Hepatocyte (in vitro differentiated cells): Measurements from ENCODE around the gene LEKR1. TPM values are rescaled to one million over a fixed set of nuclear protein-coding genes. Genes with fewer than 3 reads are reported as not detected.
"Not testable (repeated sequence)": the region's sequence is repeated elsewhere in the genome, so short reads cannot be mapped to it uniquely, and the experiment has no call there.

Source experiments
- DNase-seq: peaks from one replicate; pipeline ENCODE4 v3.0.0-alpha.2; 2016; ENCODE audit warnings: low spot score
- H2AFZ ChIP-seq: fragments of 200-600 bp; sonication (generic); 2 replicates; pipeline ENCODE4 v1.6.0; 2016; ENCODE audit warnings: antibody characterized with exemption, mild to moderate bottlenecking
- H3K27ac ChIP-seq: fragments of 200-600 bp; sonication (generic); 2 replicates; pipeline ENCODE4 v1.5.1; 2016; ENCODE audit warnings: mild to moderate bottlenecking
- H3K27me3 ChIP-seq: fragments of 200-600 bp; sonication (generic); 2 replicates; pipeline ENCODE4 v1.6.1; 2016
- H3K36me3 ChIP-seq: fragments of 200-600 bp; sonication (generic); replicated peaks from 2 replicates; pipeline ENCODE4 v1.5.1; 2016; ENCODE audit warnings: low read depth; ENCODE audit not compliant: insufficient read depth
- H3K4me1 ChIP-seq: fragments of 200-600 bp; sonication (generic); 2 replicates; pipeline ENCODE4 v1.5.1; 2016; ENCODE audit warnings: mild to moderate bottlenecking, moderate library complexity; ENCODE audit not compliant: insufficient read depth
- H3K4me2 ChIP-seq: fragments of 200-600 bp; sonication (generic); 2 replicates; pipeline ENCODE4 v1.6.0; 2016
- H3K4me3 ChIP-seq: fragments of 200-600 bp; sonication (generic); 2 replicates; pipeline ENCODE4 v1.5.1; 2016; ENCODE audit warnings: mild to moderate bottlenecking
- H3K79me2 ChIP-seq: fragments of 200-600 bp; sonication (generic); 2 replicates; pipeline ENCODE4 v1.6.0; 2017; ENCODE audit warnings: mild to moderate bottlenecking
- H3K9me2 ChIP-seq: fragments of 200-600 bp; sonication (generic); replicated peaks from 2 replicates; pipeline ENCODE4 v1.6.0; 2017; ENCODE audit warnings: mild to moderate bottlenecking; ENCODE audit not compliant: insufficient read depth
- H3K9me3 ChIP-seq: fragments of 200-600 bp; sonication (generic); 2 replicates; pipeline ENCODE4 v1.5.1; 2016; ENCODE audit warnings: low read depth, mild to moderate bottlenecking
- H4K20me1 ChIP-seq: fragments of 200-600 bp; sonication (generic); 2 replicates; pipeline ENCODE4 v1.6.0; 2016; ENCODE audit warnings: mild to moderate bottlenecking; ENCODE audit not compliant: insufficient read depth, poor library complexity, severe bottlenecking
- EZH2 ChIP-seq: fragments of 200-600 bp; sonication (generic); IDR thresholded peaks from 2 replicates; pipeline ENCODE4 v1.6.1; 2016; ENCODE audit warnings: antibody characterized with exemption, mild to moderate bottlenecking, borderline replicate concordance
- EZH2phosphoT487 ChIP-seq: fragments of 200-600 bp; sonication (generic); IDR thresholded peaks from one replicate; pipeline ENCODE4 v1.6.1; 2018; ENCODE audit warnings: antibody characterized with exemption, mild to moderate bottlenecking, low read depth, moderate library complexity; ENCODE audit not compliant: unreplicated experiment, severe bottlenecking
- WGBS: methylation state at CpG from one replicate; pipeline ENCODE4 v1.1.6; 2016; ENCODE audit warnings: low lambda C conversion rate; ENCODE audit errors: missing lambda C conversion rate; 5-methylcytosine and 5-hydroxymethylcytosine counted together
- polyA plus RNA-seq: library from polyadenylated mRNA; unstranded; fragments of >200 nt; fragmentation: Nextera tagmentation; extraction: Ambion mirVana; gene quantifications from 2 replicates; pipeline ENCODE4 v1.2.1, GENCODE V29; 2016
- total RNA-seq: library from RNA; depleted of rRNA; stranded (reverse); fragments of >200 nt; gene quantifications from 2 replicates; pipeline ENCODE4 v1.2.3, GENCODE V29; 2014
- TF ChIP-seq, protein P1 (sequence below): fragments of 200-600 bp; sonication (generic); IDR thresholded peaks from 2 replicates; pipeline ENCODE4 v1.5.1; 2016; ENCODE audit warnings: antibody characterized with exemption, mild to moderate bottlenecking; ENCODE audit not compliant: poor library complexity

The LEKR1 gene
- total and polyA plus RNA-seq, 2 experiments from 2014 or later = 1.1 to 2.1 TPM

DNA sequence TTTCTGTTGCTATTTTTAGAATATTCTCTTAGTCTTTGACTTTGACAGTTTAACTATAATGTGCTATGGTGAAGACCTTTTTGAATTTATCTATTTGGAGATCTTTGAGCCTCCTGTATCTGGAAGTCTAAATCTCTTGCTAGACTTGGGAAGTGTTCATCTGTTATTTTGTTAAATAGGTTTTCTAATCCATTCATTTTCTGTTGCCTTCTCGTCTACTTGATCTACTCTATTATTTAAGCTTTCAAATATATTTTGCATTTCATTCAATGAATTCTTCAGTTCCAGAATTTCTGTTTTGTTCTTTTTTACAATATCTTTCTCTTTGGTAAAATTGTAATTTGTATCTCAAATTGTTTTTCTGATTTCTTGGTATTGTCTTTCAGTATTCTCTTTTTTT, 47.8 kb downstream of the LEKR1 start:
- no peaks in the 10 kb centered on the region for H4K20me1 ChIP-seq
- no peaks in the 10 kb centered on the region for H3K4me1 ChIP-seq
- no peaks in the 10 kb centered on the region for H3K9me2 ChIP-seq
- H3K4me3 ChIP-seq = no peak overlapping the region
- H3K4me2 ChIP-seq = no peak overlapping the region
- TF ChIP-seq EZH2phosphoT487 (no peak), EZH2 (no peak)
- TF ChIP-seq, protein P1, sequence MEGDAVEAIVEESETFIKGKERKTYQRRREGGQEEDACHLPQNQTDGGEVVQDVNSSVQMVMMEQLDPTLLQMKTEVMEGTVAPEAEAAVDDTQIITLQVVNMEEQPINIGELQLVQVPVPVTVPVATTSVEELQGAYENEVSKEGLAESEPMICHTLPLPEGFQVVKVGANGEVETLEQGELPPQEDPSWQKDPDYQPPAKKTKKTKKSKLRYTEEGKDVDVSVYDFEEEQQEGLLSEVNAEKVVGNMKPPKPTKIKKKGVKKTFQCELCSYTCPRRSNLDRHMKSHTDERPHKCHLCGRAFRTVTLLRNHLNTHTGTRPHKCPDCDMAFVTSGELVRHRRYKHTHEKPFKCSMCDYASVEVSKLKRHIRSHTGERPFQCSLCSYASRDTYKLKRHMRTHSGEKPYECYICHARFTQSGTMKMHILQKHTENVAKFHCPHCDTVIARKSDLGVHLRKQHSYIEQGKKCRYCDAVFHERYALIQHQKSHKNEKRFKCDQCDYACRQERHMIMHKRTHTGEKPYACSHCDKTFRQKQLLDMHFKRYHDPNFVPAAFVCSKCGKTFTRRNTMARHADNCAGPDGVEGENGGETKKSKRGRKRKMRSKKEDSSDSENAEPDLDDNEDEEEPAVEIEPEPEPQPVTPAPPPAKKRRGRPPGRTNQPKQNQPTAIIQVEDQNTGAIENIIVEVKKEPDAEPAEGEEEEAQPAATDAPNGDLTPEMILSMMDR = no peak
- WGBS = 79% methylated on average over 1 of the region's 1 CpG
- DNase-seq = no peak
- no peaks in the 10 kb centered on the region for H3K27me3 ChIP-seq
- H3K36me3 ChIP-seq = no peaks in the 10 kb centered on the region
- no peaks in the 10 kb centered on the region for H3K9me3 ChIP-seq
- no peaks in the 10 kb centered on the region for H3K79me2 ChIP-seq
- H2AFZ ChIP-seq = no peak overlapping the region
- no peak overlapping the region for H3K27ac ChIP-seq

DNA sequence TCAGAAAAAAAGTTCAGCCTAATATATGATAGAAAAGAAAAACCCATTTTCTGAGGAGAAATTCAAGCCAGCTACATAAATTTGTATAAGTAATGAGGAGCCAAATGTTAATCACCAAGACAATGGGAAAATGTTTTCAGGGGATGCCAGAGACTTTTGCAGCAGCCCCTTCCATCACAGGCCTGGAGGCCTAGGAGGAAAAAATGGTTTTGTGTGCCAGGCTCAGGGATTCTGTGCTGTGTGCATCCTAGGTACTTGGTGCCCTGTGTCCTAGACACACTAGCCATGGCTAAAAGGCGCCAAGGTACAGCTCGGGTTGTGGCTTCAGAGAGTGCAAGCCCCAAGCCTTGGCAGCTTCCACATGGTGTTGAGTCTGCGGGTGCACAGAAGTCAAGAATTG, 53.3 kb downstream of the LEKR1 start:
- H3K27ac ChIP-seq, H3K9me3 ChIP-seq, H3K9me2 ChIP-seq, H4K20me1 ChIP-seq, H3K4me3 ChIP-seq, H2AFZ ChIP-seq, DNase-seq, H3K4me1 ChIP-seq, H3K36me3 ChIP-seq, H3K4me2 ChIP-seq, H3K79me2 ChIP-seq, H3K27me3 ChIP-seq: not testable (repeated sequence)
- WGBS = 93% methylated on average over 3 of the region's 3 CpGs

- TF ChIP-seq EZH2 = no peak
- TF ChIP-seq EZH2phosphoT487 = no peak
- TF ChIP-seq, protein P1 = no peak
- H2AFZ ChIP-seq = no peak overlapping the region
- H3K79me2 ChIP-seq = no peaks in the 10 kb centered on the region
These were observed 59.6 kb downstream of the LEKR1 start for GRCh38 chr3:156885761-156886160.

DNA sequence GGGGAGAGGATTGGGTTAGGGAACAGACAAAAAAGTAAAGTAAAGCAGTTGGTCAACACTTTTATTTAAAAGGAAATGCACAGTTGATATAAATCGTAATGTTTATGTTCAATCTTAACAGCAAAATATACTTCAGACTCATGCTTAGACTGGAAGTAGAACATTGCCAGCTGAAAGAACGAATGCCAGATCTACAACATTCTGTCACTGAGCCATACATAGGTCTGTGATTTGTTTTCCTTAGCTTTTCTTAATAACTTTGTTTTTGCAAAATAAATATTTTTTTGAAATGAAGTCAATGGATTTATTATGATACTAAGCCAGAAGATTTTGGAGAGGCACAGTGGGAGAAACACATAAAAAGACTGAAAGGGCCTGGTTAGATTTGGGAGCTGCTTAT, 62.0 kb downstream of the LEKR1 start:
- no peak for DNase-seq
- Histone ChIP-seq H4K20me1 (no peaks in the 10 kb centered on the region), H3K27me3 (no peaks in the 10 kb centered on the region), H3K9me3 (no peaks in the 10 kb centered on the region), H3K4me2 (no peak overlapping the region), H3K36me3 (no peaks in the 10 kb centered on the region), H3K79me2 (no peaks in the 10 kb centered on the region), H3K4me1 (no peaks in the 10 kb centered on the region), H3K9me2 (no peaks in the 10 kb centered on the region), H3K4me3 (no peak overlapping the region), H3K27ac (no peak overlapping the region), H2AFZ (no peak overlapping the region)
- TF ChIP-seq, protein P1 = no peak
- TF ChIP-seq EZH2 (no peak), EZH2phosphoT487 (no peak)
- WGBS = 67% methylated on average over 2 of the region's 2 CpGs

More at GRCh38 chr3:156885761-156886160, 59.6 kb downstream of the LEKR1 start:
- Histone ChIP-seq H3K36me3 (no peaks in the 10 kb centered on the region), H3K27me3 (no peaks in the 10 kb centered on the region), H3K27ac (no peak overlapping the region), H3K9me3 (no peaks in the 10 kb centered on the region), H3K4me1 (no peaks in the 10 kb centered on the region), H4K20me1 (no peaks in the 10 kb centered on the region), H3K4me3 (no peak overlapping the region), H3K4me2 (no peak overlapping the region), H3K9me2 (no peaks in the 10 kb centered on the region)
- WGBS = 81% methylated on average over 1 of the region's 1 CpG
- no peak for DNase-seq
